ENCODE results near the gene RCVRN.

Gene RCVRN

GRCh38 chr17:9862220-9862619 lies 42.9 kb downstream of the RCVRN start:
- ATAC-seq (ENCODE audit: insufficient read depth, low read depth) (no peak), DNase-seq (no peak)
- Histone ChIP-seq H4K20me1 (ENCODE audit: insufficient read depth, low read length) (no peaks in the 10 kb centered on the region), H3K79me2 (ENCODE audit: insufficient read depth, low read length) (no peaks in the 10 kb centered on the region), H3K4me2 (ENCODE audit: insufficient read depth, low read length) (no peak overlapping the region), H2AFZ (ENCODE audit: low read depth, low read length) (no peak overlapping the region), H3K27ac (ENCODE audit: low read length) (no peak overlapping the region), H3K36me3 (ENCODE audit: insufficient read depth, low read length) (no peaks in the 10 kb centered on the region), H3K9ac (ENCODE audit: low read depth, low read length) (no peak overlapping the region), H3K9me3 (ENCODE audit: insufficient read depth, low read length, severe bottlenecking) (peaks cover 6% of the 10 kb centered on the region), H3K4me3 (ENCODE audit: low read depth in 1 of 2, low read length in 2 of 2) (no peak overlapping the region), H3K27me3 (ENCODE audit: insufficient read depth, low read length, poor library complexity) (no peaks in the 10 kb centered on the region), H3K4me1 (ENCODE audit: insufficient read depth, low read length) (no peaks in the 10 kb centered on the region)
- TF ChIP-seq EZH2 (IDR thresholded peaks at IDR 0.05; ENCODE audit: borderline replicate concordance, low read depth, low read length, severe bottlenecking) (no peak), CTCF (IDR thresholded peaks at IDR 0.05; ENCODE audit: borderline replicate concordance, extremely low read depth, low read length, poor library complexity, severe bottlenecking) (no peak)

GRCh38 chr17:9860851-9861250 lies 44.2 kb downstream of the RCVRN start:
- no peaks in the 10 kb centered on the region for H3K36me3 ChIP-seq (ENCODE audit: insufficient read depth, low read length)
- H3K9me3 ChIP-seq (ENCODE audit: insufficient read depth, low read length, severe bottlenecking) = peaks cover 6% of the 10 kb centered on the region
- no peak overlapping the region for H2AFZ ChIP-seq (ENCODE audit: low read depth, low read length)
- no peak overlapping the region for H3K9ac ChIP-seq (ENCODE audit: low read depth, low read length)
- H4K20me1 ChIP-seq (ENCODE audit: insufficient read depth, low read length) = no peaks in the 10 kb centered on the region
- no peak overlapping the region for H3K4me3 ChIP-seq (ENCODE audit: low read depth in 1 of 2, low read length in 2 of 2)
- no peak overlapping the region for H3K4me2 ChIP-seq (ENCODE audit: insufficient read depth, low read length)
- no peaks in the 10 kb centered on the region for H3K4me1 ChIP-seq (ENCODE audit: insufficient read depth, low read length)
- DNase-seq (no peak), ATAC-seq (ENCODE audit: insufficient read depth, low read depth) (no peak)
- H3K27ac ChIP-seq (ENCODE audit: low read length) = no peak overlapping the region
- H3K79me2 ChIP-seq (ENCODE audit: insufficient read depth, low read length) = no peaks in the 10 kb centered on the region
- no peaks in the 10 kb centered on the region for H3K27me3 ChIP-seq (ENCODE audit: insufficient read depth, low read length, poor library complexity)
- TF ChIP-seq EZH2 (IDR thresholded peaks at IDR 0.05; ENCODE audit: borderline replicate concordance, low read depth, low read length, severe bottlenecking) (no peak), CTCF (IDR thresholded peaks at IDR 0.05; ENCODE audit: borderline replicate concordance, extremely low read depth, low read length, poor library complexity, severe bottlenecking) (no peak)

- no peak for ATAC-seq (ENCODE audit: insufficient read depth, low read depth)
- H3K9me3 ChIP-seq (ENCODE audit: insufficient read depth, low read length, severe bottlenecking) = peaks cover 6% of the 10 kb centered on the region
- H2AFZ ChIP-seq (ENCODE audit: low read depth, low read length) = no peak overlapping the region
- H3K27ac ChIP-seq (ENCODE audit: low read length) = no peak overlapping the region
- H3K4me2 ChIP-seq (ENCODE audit: insufficient read depth, low read length) = no peak overlapping the region
- H3K4me3 ChIP-seq (ENCODE audit: low read depth in 1 of 2, low read length in 2 of 2) = no peak overlapping the region
- no peak overlapping the region for H3K9ac ChIP-seq (ENCODE audit: low read depth, low read length)
- H3K79me2 ChIP-seq (ENCODE audit: insufficient read depth, low read length) = no peaks in the 10 kb centered on the region
- TF ChIP-seq EZH2 (IDR thresholded peaks at IDR 0.05; ENCODE audit: borderline replicate concordance, low read depth, low read length, severe bottlenecking) (no peak), CTCF (IDR thresholded peaks at IDR 0.05; ENCODE audit: borderline replicate concordance, extremely low read depth, low read length, poor library complexity, severe bottlenecking) (no peak)
- no peaks in the 10 kb centered on the region for H3K36me3 ChIP-seq (ENCODE audit: insufficient read depth, low read length)
- DNase-seq = no peak
- no peaks in the 10 kb centered on the region for H3K4me1 ChIP-seq (ENCODE audit: insufficient read depth, low read length)
- no peaks in the 10 kb centered on the region for H4K20me1 ChIP-seq (ENCODE audit: insufficient read depth, low read length)
- no peaks in the 10 kb centered on the region for H3K27me3 ChIP-seq (ENCODE audit: insufficient read depth, low read length, poor library complexity)
Measured at GRCh38 chr17:9859781-9860180, 45.3 kb downstream of the RCVRN start.

- Histone ChIP-seq H3K4me1 (ENCODE audit: insufficient read depth, low read length) (no peaks in the 10 kb centered on the region), H3K4me3 (ENCODE audit: low read depth in 1 of 2, low read length in 2 of 2) (no peak overlapping the region), H3K36me3 (ENCODE audit: insufficient read depth, low read length) (no peaks in the 10 kb centered on the region), H3K79me2 (ENCODE audit: insufficient read depth, low read length) (no peaks in the 10 kb centered on the region), H3K27me3 (ENCODE audit: insufficient read depth, low read length, poor library complexity) (peaks cover 2% of the 10 kb centered on the region), H3K9ac (ENCODE audit: low read depth, low read length) (no peak overlapping the region), H3K27ac (ENCODE audit: low read length) (no peak overlapping the region), H3K4me2 (ENCODE audit: insufficient read depth, low read length) (no peak overlapping the region), H2AFZ (ENCODE audit: low read depth, low read length) (no peak overlapping the region), H4K20me1 (ENCODE audit: insufficient read depth, low read length) (no peaks in the 10 kb centered on the region), H3K9me3 (ENCODE audit: insufficient read depth, low read length, severe bottlenecking) (peaks cover 6% of the 10 kb centered on the region)
- no peak for TF ChIP-seq CTCF (IDR thresholded peaks at IDR 0.05; ENCODE audit: borderline replicate concordance, extremely low read depth, low read length, poor library complexity, severe bottlenecking)
- ATAC-seq (ENCODE audit: insufficient read depth, low read depth) (no peak), DNase-seq (no peak)
Measured at GRCh38 chr17:9855036-9855435, 50.0 kb downstream of the RCVRN start.
